ENCODE results near the gene TRIM38. TPM values are rescaled to one million over a fixed set of nuclear protein-coding genes. Genes with fewer than 3 reads are reported as not detected.

TRIM38 gene
- total and polyA plus RNA-seq, 9 donors: 3.8 to 10.3 (median 6.4) TPM

- DNase-seq: peak in 3 of 5 donors; percentile 41 to 52 (median 49)
- Histone ChIP-seq H3K27me3 (no peaks in the 10 kb centered on the region), H3K36me3 (no peaks in the 10 kb centered on the region), H3K9me3 (no peaks in the 10 kb centered on the region), H3K4me3 (no peak overlapping the region), H3K4me1 (ENCODE audit: insufficient read depth) (peaks cover 6% of the 10 kb centered on the region), H3K27ac (no peak overlapping the region)
- TF ChIP-seq CTCF (IDR thresholded peaks at IDR 0.05): no peak
- TF ChIP-seq EP300 (IDR thresholded peaks at IDR 0.05): no peak
- no peak for TF ChIP-seq POLR2A (IDR thresholded peaks at IDR 0.05)
- 53 to 68% (median 60%) methylated on average over 9 of the region's 9 CpGs for WGBS, 3 donors
- intact Hi-C loops (cut with DNase I): no loop called here
Measured at GRCh38 chr6:26019261-26019830, 56.7 kb downstream of the TRIM38 start.

- Histone ChIP-seq H3K4me3 (peak overlapping the region; percentile 94), H3K36me3 (no peaks in the 10 kb centered on the region), H3K27me3 (no peaks in the 10 kb centered on the region), H3K4me1 (ENCODE audit: insufficient read depth) (peaks cover 6% of the 10 kb centered on the region), H3K9me3 (no peaks in the 10 kb centered on the region), H3K27ac (peak overlapping the region in 1 of 2 donors; percentile 97)
- WGBS, 3 donors: 9 to 20% (median 13%) methylated on average over 5 of the region's 5 CpGs
- intact Hi-C loops (cut with DNase I): loop anchor here in 3 of 4 donors (10.0 kb wide), 3 partner anchors 175 to 1795 kb away; a partner anchor contains a TSS
- TF ChIP-seq POLR2A (IDR thresholded peaks at IDR 0.05) (no peak), EP300 (IDR thresholded peaks at IDR 0.05) (no peak), CTCF (IDR thresholded peaks at IDR 0.05) (no peak)
- DNase-seq: no peak
Measured at GRCh38 chr6:26019967-26020328, 57.3 kb downstream of the TRIM38 start.

- peak overlapping the region; percentile 74 to 97 for H3K27ac ChIP-seq
- peak overlapping the region; percentile 94 for H3K4me3 ChIP-seq
- TF ChIP-seq EP300 (IDR thresholded peaks at IDR 0.05) (no peak), POLR2A (IDR thresholded peaks at IDR 0.05) (peak; percentile 100), CTCF (IDR thresholded peaks at IDR 0.05) (peak in 1 of 3 donors; percentile 15)
- no peaks in the 10 kb centered on the region for H3K9me3 ChIP-seq
- peaks cover 5% of the 10 kb centered on the region for H3K4me1 ChIP-seq (ENCODE audit: insufficient read depth)
- intact Hi-C loops (cut with DNase I): loop anchor here in 3 of 4 donors (10.0 kb wide), 3 partner anchors 174 to 1794 kb away; a partner anchor contains a TSS
- no peaks in the 10 kb centered on the region for H3K36me3 ChIP-seq
- WGBS, 3 donors: 0 to 1% (median 0%) methylated on average over 43 to 45 of the region's 45 CpGs
- H3K27me3 ChIP-seq: no peaks in the 10 kb centered on the region
- peak; percentile 84 to 92 (median 87) for DNase-seq
Measured at GRCh38 chr6:26020329-26021000, 57.9 kb downstream of the TRIM38 start.

GRCh38 chr6:26021001-26021349 is 58.4 kb downstream of the TRIM38 start:
- Histone ChIP-seq H3K4me1 (ENCODE audit: insufficient read depth) (peaks cover 4% of the 10 kb centered on the region), H3K27ac (peak overlapping the region; percentile 74 to 97), H3K36me3 (no peaks in the 10 kb centered on the region), H3K4me3 (peak overlapping the region; percentile 94), H3K27me3 (no peaks in the 10 kb centered on the region), H3K9me3 (no peaks in the 10 kb centered on the region)
- intact Hi-C loops (cut with DNase I): loop anchor here in 3 of 4 donors (10.0 kb wide), 3 partner anchors 174 to 1794 kb away; a partner anchor contains a TSS
- TF ChIP-seq CTCF (IDR thresholded peaks at IDR 0.05) (no peak), EP300 (IDR thresholded peaks at IDR 0.05) (peak; percentile 6), POLR2A (IDR thresholded peaks at IDR 0.05) (no peak)
- WGBS, 3 donors: 0% methylated on average over 23 of the region's 23 CpGs
- peak; percentile 55 to 77 (median 74) for DNase-seq
